ENCODE data around the gene GPI. TPM values are rescaled to one million over a fixed set of nuclear protein-coding genes. Genes with fewer than 3 reads are reported as not detected.

The GPI gene
- 81.3 TPM for total RNA-seq

- Histone ChIP-seq H3K4me3 (ENCODE audit: low read length) (peak within 1 kb of the TSS; percentile 85), H3K9me3 (ENCODE audit: low read depth, low read length) (no peaks in the 10 kb centered on the region), H3K4me1 (ENCODE audit: insufficient read depth, low read length) (peaks cover 34% of the 10 kb centered on the region), H3K27me3 (ENCODE audit: insufficient read depth, low read length) (no peaks in the 10 kb centered on the region)
These were observed at the start of gene GPI for GRCh38 chr19:34364830-34365462. Gene GPI, plus strand, starts transcription at chr19:34365196. Its CDS starts 71 bp downstream, at chr19:34365267.

GRCh38 chr19:34316247-34316646 is 48.7 kb upstream of the GPI start:
- Histone ChIP-seq H3K4me1 (ENCODE audit: insufficient read depth, low read length) (peaks cover 20% of the 10 kb centered on the region), H3K9me3 (ENCODE audit: low read depth, low read length) (no peaks in the 10 kb centered on the region), H3K4me3 (ENCODE audit: low read length) (no peak overlapping the region), H3K27me3 (ENCODE audit: insufficient read depth, low read length) (no peaks in the 10 kb centered on the region)

GRCh38 chr19:34316741-34317301 is 48.2 kb upstream of the GPI start:
- H3K9me3 ChIP-seq (ENCODE audit: low read depth, low read length) = no peaks in the 10 kb centered on the region
- no peaks in the 10 kb centered on the region for H3K27me3 ChIP-seq (ENCODE audit: insufficient read depth, low read length)
- H3K4me3 ChIP-seq (ENCODE audit: low read length) = no peak overlapping the region
- peaks cover 19% of the 10 kb centered on the region for H3K4me1 ChIP-seq (ENCODE audit: insufficient read depth, low read length)

DNA sequence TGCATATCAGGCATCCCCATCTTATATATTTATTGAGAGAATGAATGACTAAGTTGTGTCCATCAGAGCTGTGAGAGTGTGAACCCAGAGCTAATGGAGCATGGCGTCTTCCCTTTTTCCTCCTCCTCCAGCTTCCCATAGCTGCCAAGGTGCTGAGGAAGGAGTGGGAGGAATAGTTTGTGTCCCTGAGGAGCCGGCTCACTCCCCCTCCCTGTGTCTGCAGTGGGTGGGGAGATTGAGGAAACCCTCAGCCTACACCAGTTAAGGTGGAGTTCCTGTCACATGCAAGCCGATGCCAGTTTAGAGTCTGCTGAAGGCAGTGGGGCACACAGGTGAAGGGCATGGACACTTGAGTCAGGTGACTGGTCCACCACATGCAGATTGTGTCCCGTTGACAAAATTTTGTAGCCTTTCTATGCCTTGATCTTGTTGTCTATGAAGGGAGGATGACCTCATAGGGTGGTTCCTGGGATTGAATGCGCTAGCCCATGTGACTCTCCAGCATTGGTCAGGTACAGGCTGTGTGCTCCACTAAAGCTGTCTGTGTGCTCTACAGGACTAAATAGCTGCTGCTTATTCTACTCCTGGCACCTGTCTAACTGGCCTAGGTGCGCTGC is 47.6 kb upstream of the GPI start:
- no peak overlapping the region for H3K4me3 ChIP-seq (ENCODE audit: low read length)
- H3K4me1 ChIP-seq (ENCODE audit: insufficient read depth, low read length) = peaks cover 19% of the 10 kb centered on the region
- no peaks in the 10 kb centered on the region for H3K27me3 ChIP-seq (ENCODE audit: insufficient read depth, low read length)
- no peaks in the 10 kb centered on the region for H3K9me3 ChIP-seq (ENCODE audit: low read depth, low read length)

GRCh38 chr19:34319230-34319585 is 45.8 kb upstream of the GPI start:
- H3K4me3 ChIP-seq (ENCODE audit: low read length) = no peak overlapping the region
- no peaks in the 10 kb centered on the region for H3K27me3 ChIP-seq (ENCODE audit: insufficient read depth, low read length)
- no peaks in the 10 kb centered on the region for H3K9me3 ChIP-seq (ENCODE audit: low read depth, low read length)
- peaks cover 19% of the 10 kb centered on the region for H3K4me1 ChIP-seq (ENCODE audit: insufficient read depth, low read length)

DNA sequence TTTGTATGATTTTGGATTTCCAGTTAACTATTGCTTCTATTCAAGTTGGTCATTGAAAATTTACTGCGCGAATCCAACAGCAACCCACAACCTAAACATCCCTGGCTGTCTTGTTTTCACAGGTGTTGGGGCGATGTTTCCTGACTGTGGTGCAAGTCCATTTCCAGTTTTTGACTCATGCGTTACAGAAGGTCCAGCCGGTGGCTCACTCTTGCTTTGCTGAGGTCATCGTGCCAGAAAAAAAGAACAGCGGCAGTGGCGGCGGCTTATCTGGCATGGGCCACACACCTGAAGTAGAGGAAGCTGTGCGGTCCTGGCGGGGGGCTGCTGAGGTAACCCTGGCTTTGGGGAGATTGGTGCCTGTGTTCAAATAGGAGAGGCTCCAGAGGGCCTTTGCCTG is 45.2 kb upstream of the GPI start:
- peaks cover 19% of the 10 kb centered on the region for H3K4me1 ChIP-seq (ENCODE audit: insufficient read depth, low read length)
- H3K27me3 ChIP-seq (ENCODE audit: insufficient read depth, low read length) = no peaks in the 10 kb centered on the region
- no peaks in the 10 kb centered on the region for H3K9me3 ChIP-seq (ENCODE audit: low read depth, low read length)
- no peak overlapping the region for H3K4me3 ChIP-seq (ENCODE audit: low read length)

DNA sequence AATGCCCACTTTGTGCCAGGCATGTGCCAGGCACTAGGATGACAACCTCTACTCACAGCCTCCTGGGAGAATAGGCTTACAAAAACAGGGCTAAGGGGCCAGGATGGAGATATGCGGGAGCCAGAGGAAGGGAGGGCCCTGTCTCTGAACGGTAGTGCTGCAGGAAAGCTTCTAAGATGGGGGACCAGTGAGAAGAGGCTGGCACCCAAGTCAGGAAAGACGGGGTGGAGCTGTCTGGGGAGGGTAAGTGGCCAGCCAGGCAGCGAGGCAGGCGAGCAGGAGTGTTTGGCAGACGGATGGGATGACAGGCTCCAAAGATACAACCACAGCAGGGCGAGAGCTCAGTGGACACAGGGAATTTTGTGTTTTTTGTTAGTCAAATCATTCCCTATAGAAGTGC is 44.7 kb upstream of the GPI start:
- no peaks in the 10 kb centered on the region for H3K27me3 ChIP-seq (ENCODE audit: insufficient read depth, low read length)

DNA sequence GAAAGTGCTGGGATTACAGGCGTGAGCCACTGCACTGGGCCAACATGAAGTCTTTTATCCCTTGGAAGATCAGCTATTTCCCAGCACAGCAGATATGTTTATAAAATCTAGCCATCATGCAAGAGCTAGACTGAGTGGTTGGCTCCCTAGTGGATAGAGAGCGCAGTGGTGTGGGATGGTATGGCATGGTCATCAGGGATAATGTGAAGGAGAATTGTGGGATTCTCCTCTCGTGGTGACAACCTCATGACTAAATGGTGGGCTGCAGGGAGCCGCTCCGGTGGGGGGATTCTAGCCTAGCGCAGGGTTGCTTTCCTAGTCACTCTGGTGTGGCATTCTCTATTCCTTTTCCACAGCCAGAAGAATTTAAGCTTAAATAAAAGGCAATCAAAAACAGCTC is 43.3 kb upstream of the GPI start:
- H3K4me1 ChIP-seq (ENCODE audit: insufficient read depth, low read length) = peaks cover 16% of the 10 kb centered on the region
- no peak overlapping the region for H3K4me3 ChIP-seq (ENCODE audit: low read length)
- H3K9me3 ChIP-seq (ENCODE audit: low read depth, low read length) = no peaks in the 10 kb centered on the region
- H3K27me3 ChIP-seq (ENCODE audit: insufficient read depth, low read length) = no peaks in the 10 kb centered on the region

More for the DNA sequence above, 44.7 kb upstream of the GPI start:
- no peaks in the 10 kb centered on the region for H3K9me3 ChIP-seq (ENCODE audit: low read depth, low read length)
- no peak overlapping the region for H3K4me3 ChIP-seq (ENCODE audit: low read length)
- peaks cover 19% of the 10 kb centered on the region for H3K4me1 ChIP-seq (ENCODE audit: insufficient read depth, low read length)

DNA sequence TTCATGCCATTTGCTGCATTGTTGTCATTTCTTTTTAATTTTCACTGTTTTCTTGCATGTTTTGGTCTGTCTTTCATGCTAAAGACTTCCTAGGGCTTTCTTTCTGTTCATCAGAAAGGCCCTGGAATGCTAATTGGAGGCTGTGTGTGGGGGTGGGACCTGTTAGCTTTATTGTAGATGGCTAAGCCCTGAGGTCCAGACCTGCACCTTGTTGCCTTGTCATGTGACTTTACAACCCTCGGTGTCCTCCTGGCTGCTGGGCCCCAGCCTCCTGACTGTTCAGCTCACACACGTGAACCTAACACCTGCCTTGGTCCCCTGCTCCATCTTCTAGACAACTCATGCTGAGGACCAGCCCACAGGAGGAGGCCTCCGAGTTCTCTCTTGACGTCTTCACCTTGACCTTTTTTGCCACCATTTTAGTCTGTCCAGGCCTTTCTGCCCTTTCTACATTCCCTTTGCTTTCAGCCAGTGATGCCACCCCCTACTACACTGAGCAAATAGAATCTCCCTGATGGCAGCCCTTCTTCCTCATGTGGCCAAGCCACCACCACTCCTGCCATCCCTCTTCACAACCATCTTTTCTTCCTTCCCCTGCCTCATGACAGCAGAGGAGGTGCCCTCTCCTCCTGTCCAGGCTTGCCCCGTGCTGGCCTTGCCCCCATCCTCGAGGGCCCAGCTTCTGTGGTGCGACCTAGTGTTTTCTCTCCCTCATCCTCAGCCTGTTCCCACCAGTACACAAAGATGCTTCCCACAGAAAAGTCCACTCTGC is 41.4 kb upstream of the GPI start:
- Histone ChIP-seq H3K27me3 (ENCODE audit: insufficient read depth, low read length) (no peaks in the 10 kb centered on the region), H3K9me3 (ENCODE audit: low read depth, low read length) (no peaks in the 10 kb centered on the region), H3K4me3 (ENCODE audit: low read length) (no peak overlapping the region), H3K4me1 (ENCODE audit: insufficient read depth, low read length) (no peaks in the 10 kb centered on the region)

- H3K4me1 ChIP-seq (ENCODE audit: insufficient read depth, low read length) = no peaks in the 10 kb centered on the region
- H3K4me3 ChIP-seq (ENCODE audit: low read length) = no peak overlapping the region
- no peaks in the 10 kb centered on the region for H3K9me3 ChIP-seq (ENCODE audit: low read depth, low read length)
- H3K27me3 ChIP-seq (ENCODE audit: insufficient read depth, low read length) = no peaks in the 10 kb centered on the region
These were observed 40.7 kb upstream of the GPI start for GRCh38 chr19:34324320-34324719.

DNA sequence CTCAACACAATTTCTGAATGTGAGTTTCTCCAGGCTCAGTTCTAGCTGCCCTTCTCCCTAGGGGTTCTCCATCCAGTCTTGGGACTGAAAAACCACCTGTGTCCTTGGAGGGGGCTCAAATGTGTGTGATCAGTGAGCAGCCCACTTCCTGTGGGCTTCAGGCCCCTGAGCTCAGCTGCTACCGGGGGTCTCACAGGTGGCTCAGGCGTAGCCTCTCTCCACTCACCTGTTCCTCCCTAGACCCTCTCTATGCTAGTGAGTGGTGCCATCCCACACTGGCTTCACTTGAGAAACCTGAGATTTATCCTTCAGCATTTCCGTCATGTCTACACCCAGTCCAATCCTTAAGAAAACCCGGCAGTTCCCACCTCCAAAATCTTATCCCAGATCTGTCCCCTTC is 39.8 kb upstream of the GPI start:
- H3K4me3 ChIP-seq (ENCODE audit: low read length) = no peak overlapping the region
- H3K27me3 ChIP-seq (ENCODE audit: insufficient read depth, low read length) = no peaks in the 10 kb centered on the region
- H3K9me3 ChIP-seq (ENCODE audit: low read depth, low read length) = no peaks in the 10 kb centered on the region
- no peaks in the 10 kb centered on the region for H3K4me1 ChIP-seq (ENCODE audit: insufficient read depth, low read length)

DNA sequence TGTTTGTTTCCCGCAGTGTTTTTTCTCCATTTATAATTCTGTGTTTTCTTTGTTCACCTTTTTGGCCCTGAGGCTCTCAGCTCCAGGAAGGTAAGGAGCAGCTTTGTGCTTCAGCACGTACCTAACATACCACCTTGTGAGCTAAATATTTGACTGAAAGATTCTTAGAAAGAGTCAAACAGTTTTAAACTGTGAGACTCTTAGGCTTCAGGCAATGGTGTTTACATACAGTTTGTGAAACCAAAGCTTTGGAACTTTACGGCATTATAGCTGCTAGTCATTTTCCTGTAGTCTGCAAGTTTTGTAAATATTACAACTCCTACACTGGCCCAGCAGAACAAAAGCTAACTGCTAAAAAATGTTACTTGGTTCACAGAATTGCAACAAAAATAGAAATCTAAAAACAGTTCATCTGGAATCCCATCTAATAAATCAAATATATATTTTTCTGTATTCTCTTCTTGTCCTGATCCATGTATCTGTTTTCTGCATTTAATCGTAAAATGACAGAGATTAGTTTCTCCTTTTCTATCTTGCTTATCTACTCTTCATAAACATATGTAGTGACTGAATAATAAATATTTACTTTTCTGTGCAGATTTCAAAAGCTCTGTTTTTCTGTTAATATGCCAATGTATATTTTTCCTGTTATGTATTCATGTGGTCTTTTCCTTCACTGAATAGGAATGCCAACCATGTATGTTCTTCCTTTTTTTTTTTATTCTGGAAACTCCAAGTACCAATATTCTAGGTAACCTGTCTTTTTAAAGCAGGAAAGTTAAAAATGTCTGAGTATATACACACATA is 38.8 kb upstream of the GPI start:
- Histone ChIP-seq H3K27me3 (ENCODE audit: insufficient read depth, low read length) (no peaks in the 10 kb centered on the region), H3K4me1 (ENCODE audit: insufficient read depth, low read length) (no peaks in the 10 kb centered on the region), H3K9me3 (ENCODE audit: low read depth, low read length) (no peaks in the 10 kb centered on the region), H3K4me3 (ENCODE audit: low read length) (no peak overlapping the region)

DNA sequence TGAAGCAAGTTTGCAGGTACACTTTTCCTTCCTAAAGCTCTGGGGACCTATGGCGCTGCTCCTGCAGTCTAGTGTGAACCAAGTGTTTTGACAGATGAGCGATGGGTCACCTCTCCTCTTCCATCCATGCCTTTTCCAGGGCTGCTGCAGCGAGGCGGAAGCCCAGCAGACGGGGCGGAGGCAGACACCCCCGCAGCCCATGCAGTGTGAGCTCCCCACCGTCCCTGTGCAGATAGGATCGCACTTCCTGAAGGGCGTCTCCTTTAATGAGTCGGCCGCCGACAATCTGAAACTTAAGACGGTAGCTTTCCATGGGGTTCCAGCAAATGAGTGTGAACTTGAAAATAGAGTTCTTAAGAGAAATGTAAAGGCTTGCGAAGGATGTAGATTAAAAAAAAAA is 37.1 kb upstream of the GPI start:
- Histone ChIP-seq H3K27me3 (ENCODE audit: insufficient read depth, low read length) (no peaks in the 10 kb centered on the region), H3K9me3 (ENCODE audit: low read depth, low read length) (no peaks in the 10 kb centered on the region), H3K4me3 (ENCODE audit: low read length) (no peak overlapping the region), H3K4me1 (ENCODE audit: insufficient read depth, low read length) (no peaks in the 10 kb centered on the region)

DNA sequence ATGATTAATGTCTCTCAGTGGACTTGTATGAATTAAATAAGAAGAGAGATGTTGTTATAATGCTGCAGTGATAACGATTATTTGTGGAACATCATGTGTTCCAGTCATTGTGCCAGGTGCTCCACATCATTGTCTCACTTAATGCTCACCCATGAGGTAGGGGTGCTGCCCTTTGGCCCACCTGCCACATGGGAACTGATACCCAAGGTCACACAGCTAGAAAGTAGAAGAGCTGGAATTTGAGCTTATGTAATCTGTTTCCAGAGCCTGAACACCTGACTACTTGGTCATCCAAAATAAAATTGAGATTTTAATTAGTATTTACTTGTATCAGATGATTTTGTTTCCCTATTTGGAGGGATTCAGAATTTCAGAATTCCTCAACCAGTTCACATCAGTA is 36.0 kb upstream of the GPI start:
- no peaks in the 10 kb centered on the region for H3K9me3 ChIP-seq (ENCODE audit: low read depth, low read length)
- H3K27me3 ChIP-seq (ENCODE audit: insufficient read depth, low read length) = no peaks in the 10 kb centered on the region
- H3K4me3 ChIP-seq (ENCODE audit: low read length) = no peak overlapping the region
- H3K4me1 ChIP-seq (ENCODE audit: insufficient read depth, low read length) = no peaks in the 10 kb centered on the region

GRCh38 chr19:34330116-34330515 is 34.9 kb upstream of the GPI start:
- no peaks in the 10 kb centered on the region for H3K9me3 ChIP-seq (ENCODE audit: low read depth, low read length)
- H3K4me1 ChIP-seq (ENCODE audit: insufficient read depth, low read length) = no peaks in the 10 kb centered on the region
- no peaks in the 10 kb centered on the region for H3K27me3 ChIP-seq (ENCODE audit: insufficient read depth, low read length)
- H3K4me3 ChIP-seq (ENCODE audit: low read length) = no peak overlapping the region

Measured in mononuclear cell (primary cell).